SW 1271 (cell line): ENCODE measurements around the gene CLCA4.
"Not testable (repeated sequence)": the region's sequence is repeated elsewhere in the genome, so short reads cannot be mapped to it uniquely, and the experiment has no call there.

Source experiments
- DNase-seq, 2 experiments: peaks; one replicate each; lab custom pipeline; 2025; lab: John Stamatoyannopoulos, UW

Gene CLCA4

DNA sequence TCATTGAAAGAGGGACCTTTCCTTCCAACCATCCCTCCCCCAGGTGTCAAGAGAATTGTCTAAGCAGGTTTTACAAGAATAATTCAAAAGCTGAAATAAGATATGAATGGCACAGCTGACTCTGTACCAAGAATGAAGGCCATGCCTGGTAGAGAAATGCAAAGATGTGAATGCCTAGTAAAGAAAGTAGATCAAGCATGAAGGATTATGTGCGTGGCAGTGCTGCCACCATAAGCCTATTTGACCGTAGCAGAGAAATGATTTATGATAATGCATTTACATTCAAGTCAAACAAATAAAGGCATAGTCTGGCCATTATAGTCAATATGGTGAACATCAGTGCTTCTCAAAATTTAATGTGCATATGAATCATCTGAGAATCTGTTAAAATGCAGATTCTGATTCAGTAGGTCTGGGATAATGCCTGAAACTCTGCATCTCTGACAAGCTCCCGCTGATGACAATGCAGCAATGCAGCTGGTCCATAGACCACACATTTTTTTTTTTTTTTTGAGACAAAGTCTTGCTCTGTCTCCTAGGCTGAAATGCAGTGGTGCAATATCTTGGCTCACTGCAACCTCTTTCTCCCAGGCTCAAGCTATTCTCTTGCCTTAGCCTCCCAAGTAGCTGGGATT, 16.6 kb upstream of the CLCA4 start:
- no peak for DNase-seq

DNA sequence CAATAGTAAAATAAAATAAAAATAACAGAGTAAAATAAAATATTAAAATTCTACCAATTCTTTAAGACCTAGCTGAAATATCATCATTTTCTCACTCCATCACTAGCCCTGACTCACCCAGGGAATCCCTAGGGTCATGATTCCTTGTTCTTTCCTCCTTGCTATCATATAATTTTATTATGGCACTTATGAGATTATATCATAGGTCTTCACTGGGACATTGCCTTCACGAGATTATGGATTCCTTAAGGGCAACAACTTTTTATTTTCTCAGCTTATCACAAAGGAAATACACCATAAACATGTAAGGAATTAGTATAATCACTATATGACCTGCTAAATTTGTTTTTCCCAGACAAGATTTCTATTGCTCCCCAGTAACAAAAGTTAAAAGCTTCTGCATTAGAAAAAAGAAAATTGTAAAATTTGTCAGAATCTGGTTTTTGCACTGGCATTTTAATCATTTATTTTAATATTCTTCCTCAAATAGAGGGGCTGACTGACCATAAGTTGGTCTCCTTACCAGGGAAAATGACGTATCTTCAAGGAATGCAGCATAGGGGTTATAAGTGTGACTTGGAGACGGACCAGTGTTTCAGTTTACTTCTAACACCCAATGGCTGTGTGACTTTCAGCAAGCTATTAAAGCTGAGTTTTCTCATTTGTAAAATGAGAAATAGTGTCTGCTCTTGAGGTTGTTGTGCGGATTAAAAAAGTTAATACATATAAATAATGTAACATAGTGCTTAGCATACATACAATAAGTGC, 8.8 kb upstream of the CLCA4 start:
- DNase-seq: no peak

DNA sequence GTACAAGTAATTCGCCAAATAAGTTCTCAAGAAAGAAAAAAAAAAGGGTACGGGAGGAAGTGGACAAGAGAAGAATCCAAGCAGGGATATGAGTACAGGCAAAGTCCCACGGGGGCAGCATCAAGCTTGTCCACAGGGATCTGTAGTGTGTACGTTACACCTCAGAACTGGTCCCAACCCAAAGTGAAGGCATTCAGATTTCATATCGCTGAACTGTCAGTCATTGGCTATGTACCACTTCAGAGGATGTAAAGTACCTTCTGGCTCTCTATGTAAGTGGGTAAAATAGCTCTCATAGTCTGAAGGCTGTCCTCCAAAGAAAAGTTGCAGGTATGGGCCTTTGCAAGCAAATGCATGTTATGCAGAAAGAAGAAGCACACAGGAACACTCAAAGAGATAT, 8.1 kb upstream of the CLCA4 start:
- no peak for DNase-seq

DNA sequence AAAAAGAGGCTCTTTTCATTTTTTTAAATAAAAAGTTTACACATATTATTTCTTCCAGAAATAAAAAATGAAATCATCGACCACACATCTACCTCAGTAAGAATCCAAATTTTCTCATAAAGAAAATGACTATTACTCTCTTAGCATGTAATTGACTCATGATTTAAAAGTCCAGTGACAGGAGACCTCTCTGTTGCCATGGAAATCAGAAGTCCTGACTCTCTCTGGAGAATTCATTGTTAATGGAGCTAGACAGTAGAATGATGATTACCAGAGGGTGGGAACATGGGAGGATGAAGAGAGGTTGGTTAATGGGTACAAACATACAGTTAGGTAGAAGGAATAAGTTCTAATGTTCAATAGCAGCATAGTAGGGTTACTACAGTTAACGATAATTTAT, 5.0 kb upstream of the CLCA4 start:
- DNase-seq: no peak

DNA sequence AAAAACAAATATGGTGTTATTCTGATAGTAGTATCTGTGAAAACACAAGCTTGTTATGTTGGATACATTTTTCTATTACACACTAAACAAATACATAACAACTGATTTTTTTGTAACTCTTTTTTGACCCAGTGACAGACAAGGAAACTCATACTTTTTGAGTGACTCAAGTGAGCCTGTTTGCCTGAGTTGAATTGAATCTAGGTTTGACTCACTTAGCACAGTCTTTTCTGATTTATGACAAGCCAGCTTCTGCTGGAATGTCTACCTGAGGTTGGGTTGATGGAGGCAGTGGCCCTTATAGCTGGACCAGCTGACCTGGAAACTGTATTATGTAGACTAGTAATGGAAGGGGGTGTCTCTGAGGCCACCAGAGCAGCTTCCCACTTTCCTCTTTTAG, 4.2 kb upstream of the CLCA4 start:
- DNase-seq: peak in 1 of 2 experiments; percentile 31

DNA sequence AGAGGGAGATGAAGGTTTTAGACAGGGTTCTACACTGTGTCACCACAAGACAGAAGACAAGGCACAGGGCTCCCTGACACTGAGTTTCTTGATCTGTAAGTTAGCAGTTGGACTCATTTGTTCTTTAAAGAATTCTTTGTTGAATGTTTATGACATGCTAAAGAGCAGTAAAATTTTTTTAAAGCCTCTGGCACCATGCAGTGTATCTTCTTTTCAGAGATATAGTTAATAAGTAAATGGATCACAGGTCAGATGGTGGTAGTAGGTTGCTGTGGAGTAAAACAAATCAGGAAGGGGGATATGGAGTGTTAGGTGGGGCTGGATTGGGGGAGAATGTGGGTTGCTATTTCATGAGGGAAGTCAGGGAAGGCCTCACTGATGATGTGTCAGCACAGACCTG, 2.0 kb downstream of the CLCA4 start:
- DNase-seq: no peak

DNA sequence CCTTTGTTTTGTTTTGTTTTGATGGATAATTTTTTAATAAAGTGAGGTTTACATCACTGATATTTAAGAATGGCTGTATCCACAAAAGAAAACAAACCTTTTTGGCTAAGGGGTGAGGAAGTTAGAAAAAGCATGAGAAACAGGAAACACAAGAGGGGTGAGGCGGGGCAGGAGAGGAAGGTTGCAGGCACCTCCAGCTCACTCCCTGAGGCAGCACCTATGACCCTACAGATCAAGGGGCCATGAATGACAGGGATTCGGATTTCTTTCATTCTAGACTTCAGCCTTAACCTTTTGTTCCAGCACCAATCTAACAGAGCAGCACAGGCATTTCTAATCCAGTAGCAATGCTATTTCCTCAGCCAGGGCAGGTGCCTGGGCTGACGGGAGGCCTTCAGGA, 4.4 kb downstream of the CLCA4 start:
- no peak for DNase-seq

DNA sequence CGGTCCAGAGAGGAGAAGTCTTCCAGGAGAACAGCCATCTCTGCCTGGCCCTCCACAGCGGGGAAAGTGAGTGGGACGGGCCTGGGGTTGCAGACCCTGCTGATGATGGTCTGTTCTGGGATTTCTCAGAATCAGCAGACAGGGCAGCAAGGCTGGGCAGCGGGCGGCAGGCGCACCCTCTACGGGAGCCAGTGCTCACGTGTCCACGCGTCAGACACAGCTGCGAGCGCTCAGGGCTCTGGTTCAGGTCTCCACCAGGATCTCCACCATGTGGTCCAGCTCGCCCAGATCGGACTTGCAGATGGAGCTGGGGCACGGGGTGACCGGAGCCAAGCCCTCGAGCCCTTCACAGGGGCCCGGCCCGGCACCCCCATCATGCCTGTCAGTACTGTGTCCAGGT, 5.5 kb downstream of the CLCA4 start:
- DNase-seq: no peak

DNA sequence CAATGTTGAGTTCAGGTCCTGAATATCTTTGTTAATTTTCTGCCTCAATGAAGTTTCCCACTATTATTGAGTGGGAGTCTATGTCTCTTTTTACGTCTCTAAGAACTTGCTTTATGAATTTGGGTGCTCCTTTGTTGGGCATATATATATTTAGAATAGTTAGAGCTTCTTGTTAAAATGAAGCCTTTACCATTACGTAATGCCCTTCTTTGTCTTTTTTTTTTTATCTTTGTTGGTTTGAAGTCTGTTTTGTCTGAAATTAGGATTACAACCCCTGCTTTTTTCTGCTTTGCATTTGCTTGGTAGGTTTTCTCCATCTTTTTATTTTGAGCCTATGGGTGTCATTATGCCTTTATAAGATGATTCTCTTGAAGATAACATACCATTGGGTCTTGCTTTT, 10.9 kb downstream of the CLCA4 start:
- no peak for DNase-seq

DNA sequence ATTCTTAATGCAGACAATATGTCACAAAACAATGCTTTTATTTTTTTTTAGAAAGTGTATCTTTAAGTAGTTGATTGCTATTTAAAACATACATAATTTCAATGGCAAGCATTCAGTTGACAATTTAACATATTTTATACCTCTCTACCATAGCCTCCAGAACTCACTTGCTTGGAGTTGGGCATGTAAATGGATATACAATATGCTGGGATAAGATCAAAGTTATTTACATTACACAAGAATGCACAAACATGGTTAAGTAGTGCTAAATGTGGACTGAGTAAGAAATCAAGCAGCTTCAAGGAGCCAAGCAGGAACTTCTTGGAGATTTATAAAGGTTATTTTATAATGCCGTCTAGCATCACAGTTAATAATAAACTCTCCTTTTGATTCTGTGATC, 17.0 kb downstream of the CLCA4 start:
- DNase-seq: no peak

DNA sequence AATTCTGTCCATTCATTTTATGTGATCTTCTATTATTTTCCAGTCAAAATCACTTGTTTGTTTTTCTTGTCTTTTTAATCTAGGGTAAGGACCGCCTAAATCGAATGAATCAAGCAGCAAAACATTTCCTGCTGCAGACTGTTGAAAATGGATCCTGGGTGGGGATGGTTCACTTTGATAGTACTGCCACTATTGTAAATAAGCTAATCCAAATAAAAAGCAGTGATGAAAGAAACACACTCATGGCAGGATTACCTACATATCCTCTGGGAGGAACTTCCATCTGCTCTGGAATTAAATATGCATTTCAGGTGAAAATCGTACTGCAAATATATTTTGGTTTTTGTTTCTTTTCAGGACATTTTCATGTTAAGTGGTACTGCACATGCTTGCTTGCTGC, 20.5 kb downstream of the CLCA4 start:
- DNase-seq: no peak

DNA sequence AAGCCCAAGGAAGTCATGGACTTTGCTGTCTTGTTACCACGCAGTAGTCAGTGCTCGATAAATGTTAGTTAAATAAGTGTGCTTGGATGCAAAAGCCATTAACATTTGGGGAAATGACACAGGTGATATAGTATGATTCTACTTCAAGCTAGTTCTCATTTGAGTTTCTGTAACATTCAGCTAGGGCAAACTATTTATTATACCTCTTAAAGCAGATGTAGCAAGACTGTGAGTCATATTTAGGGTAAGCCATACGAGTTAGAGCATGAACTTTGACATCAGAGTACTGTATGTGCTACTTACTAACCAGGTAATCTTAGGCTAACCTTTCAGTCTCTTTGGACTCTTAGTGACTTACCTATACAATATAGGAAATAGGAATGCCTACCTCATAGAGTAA, 21.0 kb downstream of the CLCA4 start:
- no peak for DNase-seq

DNA sequence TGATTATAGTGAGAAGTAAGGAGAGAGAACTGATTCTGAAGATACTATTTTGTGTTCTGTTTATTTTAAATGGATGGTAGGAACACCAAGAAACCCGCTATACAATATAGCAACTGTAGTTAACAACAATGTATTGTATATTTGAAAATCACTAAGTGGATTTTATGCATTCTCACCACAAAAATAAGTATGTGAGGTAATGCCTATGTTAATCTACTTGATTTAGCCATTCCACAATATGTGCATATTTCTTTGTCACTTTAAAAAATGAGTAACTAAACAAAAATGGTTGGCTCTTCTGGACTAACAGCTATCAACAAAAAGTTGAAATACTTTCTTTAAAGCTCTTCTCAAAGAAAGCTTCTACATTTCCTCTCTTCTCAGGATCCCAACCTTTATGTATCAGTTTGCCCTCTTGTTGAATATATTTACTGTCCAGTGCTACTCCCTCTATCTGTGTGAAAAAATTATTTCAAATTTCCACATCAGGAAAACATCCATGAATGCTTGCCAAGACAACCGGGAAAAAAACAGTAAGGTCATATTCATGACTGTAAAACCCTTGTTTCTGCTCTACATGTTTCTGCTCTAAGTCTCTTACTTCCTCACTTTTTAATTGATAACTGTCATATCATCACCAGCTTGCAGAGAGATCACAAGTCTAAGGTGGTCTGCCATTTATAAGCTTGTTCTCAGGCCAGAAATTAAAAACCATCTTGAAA, 27.0 kb downstream of the CLCA4 start:
- no peak for DNase-seq

DNA sequence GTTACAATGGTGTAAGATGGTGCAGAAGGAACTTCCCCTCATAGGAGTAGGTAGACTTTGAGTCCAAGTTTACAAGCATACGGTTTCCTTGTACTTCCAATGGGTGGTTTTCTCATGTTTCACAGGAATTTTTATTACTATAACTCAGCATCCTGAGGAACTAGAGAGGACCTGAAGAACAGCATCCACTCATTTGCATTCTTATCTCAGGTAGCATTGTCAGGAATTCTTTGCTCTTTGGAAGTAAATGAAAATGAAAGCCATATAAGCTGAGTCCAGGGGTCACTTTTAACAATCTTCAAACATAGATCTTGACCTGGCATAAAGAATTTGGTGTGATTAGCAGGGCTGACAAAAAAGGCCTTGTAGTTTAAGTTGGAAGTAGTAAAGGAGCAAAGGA, 34.4 kb downstream of the CLCA4 start:
- no peak for DNase-seq

DNA sequence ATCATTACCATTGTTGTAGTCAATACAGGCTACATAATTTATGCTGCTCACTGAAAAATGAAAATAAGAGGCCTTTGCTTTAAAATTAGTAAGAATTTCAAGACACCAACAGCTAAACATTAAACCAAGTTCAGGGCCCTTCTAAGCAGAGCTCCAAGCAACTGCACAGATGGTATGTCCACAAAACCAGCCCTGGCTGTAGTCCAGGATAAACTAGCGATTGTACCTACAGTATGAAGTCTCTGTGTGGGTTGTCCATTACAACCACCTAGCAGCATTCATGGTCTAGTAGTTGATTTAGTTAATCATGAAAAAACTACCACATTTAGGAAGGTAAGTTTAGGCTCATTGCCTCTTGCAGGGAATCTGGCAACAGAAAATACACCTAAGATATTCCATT, 35.3 kb downstream of the CLCA4 start:
- no peak for DNase-seq

DNA sequence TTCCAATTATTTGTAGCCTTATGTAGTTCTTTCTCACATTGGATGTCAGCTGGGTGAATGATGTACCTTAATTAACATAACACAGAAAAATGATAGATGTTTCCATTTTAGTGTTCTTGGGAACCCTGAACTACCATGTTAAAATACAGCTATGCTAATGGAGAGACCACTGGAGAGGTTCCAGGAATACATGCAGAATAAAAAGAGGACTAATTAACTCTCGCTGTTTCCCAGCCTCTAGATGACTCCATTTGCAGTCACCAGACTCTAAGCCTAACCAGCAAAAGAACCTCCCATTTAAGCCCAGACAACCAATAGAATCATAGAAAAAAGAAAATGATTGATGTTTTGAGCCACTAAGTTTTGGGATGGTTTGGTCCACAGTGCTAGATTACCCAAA, 36.2 kb downstream of the CLCA4 start:
- DNase-seq: no peak

DNA sequence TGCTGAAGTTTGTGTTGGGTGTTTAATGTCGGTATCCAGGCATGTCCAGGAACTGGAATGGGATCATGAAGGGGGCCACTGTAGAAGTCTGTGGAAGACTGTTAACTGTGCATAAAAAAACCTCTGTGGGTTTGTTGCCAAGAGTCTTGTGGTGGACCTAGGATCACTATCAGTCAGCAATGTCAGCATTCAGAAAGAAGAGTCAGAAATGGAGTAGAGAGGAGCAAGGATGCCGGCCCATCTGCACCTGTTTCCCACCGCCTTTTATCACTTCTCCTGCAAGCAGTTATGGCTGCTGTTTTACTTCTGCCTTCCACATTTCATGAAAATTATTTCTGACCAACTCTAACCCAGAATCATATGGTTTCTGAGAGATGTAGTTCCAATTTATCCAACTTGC, 36.7 kb downstream of the CLCA4 start:
- no peak for DNase-seq

DNA sequence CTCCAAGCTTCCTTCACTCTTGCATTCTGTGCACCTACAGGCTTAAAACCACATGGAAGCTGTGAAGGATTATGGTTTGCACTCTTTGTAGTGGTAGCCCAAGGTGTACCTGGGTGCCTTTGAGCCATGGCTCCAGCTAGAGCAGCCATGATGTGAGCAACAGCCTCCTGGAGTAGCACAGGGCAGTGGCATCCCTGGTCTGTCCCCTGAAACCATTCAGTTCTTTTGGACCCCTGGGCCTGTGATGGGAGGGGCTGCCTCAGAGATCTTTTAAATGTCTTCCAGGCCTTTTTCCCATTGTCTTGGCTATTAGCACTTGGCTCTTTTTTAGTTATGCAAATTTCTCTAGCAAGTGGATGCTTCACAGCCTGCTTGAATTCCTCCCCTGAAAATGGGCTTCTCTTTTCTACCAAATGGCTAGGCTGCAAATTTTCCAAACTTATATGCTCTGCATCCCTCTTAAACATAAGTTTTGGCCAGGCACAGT, 47.4 kb downstream of the CLCA4 start:
- DNase-seq: no peak

DNA sequence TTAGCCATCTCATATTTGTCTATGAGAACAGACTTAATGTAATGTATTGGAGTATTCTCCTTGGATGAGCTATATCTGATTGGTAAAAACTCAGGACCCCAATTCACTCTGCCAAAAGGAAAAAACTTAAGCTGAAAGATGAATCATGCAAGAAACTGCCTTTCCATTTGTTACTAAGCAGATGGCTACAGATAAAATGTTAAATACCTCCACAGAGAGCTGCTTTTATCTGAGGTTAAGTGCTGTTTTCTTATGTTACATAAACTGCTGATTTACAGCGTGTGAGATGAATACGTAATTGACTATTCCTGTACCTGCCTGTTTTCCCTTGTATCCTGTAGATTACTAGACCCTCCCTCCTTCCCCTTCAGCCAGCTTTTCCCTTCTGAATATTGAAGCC, 49.3 kb downstream of the CLCA4 start:
- DNase-seq: no peak

DNA sequence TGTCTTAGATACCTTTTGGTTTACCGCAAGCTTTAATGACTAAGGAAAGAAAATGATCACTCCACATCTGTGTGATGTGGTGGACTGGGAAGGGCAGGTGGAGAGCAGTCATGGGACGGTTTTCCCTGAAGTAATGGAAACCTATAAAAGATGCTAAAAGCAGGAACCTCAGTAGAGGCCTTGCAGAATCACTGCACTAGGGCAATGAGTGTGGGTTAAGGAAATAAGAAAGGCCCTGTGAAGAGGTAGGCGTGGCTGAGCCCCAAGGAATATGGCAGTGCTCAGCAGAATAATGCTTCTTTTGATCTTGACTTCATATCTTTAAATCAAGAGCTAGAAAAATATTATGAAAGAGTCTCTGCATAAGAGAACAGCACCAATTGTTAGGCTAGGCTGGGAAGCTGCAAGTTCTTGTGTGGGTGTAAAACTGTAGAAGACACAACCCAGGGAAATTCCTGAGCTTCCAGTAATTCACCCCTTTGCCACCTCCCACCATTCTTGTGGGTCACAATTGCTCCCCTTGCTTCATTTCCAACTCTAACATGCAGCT, 49.9 kb downstream of the CLCA4 start:
- DNase-seq: no peak

DNA sequence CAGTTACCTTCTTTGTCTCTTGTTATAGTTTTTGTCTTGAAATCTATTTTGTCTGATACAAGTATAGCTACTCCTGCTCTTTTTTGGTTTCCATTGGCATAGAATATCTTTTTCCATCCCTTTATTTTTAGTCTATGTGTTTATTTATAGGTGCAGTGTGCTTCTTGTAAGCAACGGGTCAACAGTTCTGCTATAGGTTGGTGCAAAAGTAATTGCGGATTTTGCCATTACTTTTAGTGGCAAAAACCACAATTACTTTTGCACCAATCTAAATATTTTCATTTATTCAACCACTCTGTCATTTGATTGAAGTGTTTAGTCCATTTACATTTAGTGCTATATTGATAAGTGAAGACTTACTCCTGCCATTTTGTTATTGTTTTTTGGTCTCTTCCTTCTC, 59.2 kb downstream of the CLCA4 start:
- DNase-seq: not testable (repeated sequence)

DNA sequence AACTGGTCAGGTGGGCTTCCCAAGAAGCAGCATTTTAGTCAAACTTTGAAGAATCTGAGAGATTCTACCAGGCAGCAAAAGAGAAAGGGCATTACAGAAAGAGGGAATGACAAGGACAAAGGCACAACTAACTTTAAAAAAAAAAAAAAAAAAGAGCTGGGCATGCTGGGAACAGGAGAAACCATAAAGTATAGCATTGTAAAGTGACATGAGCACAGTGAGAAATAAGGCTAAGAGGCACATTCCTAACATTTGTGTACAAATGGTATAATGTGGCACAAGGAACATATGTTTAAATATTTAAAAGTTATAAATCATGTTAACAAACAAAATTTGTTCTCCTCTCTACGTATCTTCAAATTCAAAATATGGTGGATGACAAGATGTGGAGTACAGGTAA, 69.6 kb downstream of the CLCA4 start:
- no peak for DNase-seq

DNA sequence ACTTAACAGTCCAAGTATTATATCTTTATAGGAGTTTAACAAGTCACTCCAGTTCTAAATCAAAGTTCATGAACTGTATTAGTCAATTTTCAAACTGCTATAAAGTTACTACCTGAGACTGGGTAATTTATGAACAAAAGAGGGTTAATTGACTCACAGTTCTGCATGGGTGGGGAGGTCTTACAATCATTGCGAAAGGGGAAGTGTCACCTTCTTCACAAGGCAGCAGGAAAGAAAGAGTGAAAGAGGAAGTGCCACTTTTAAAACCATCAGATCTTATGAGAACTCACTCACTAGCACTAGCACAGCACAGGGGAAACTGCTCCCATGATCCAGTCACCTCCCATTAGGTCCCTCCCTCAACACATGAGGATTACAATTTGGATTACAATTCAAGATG, 70.0 kb downstream of the CLCA4 start:
- DNase-seq: no peak
